Stimulated activated CD4-positive, alpha-beta T cell treated with anti-CD3 and anti-CD28 coated beads, Interleukin-1b, Interleukin-23, amount 100 ng/mL, for 1 hour (primary cell): ENCODE measurements around the gene PSMC3IP.
A peak's percentile ranks its signal among the peaks of the same experiment; 100 is the strongest.

Experiments
- DNase-seq, 2 donors: peaks; one replicate each; pipeline ENCODE4 v3.0.0-alpha.2; 2020; ENCODE audit warnings: low read depth in 2 of 2

Gene PSMC3IP

GRCh38 chr17:42585353-42585752, 7.8 kb upstream of the PSMC3IP start:
- no peak for DNase-seq

GRCh38 chr17:42584880-42585279, 7.4 kb upstream of the PSMC3IP start:
- DNase-seq, result no peak

- no peak for DNase-seq
These were observed 4.3 kb upstream of the PSMC3IP start for GRCh38 chr17:42581744-42582270.

GRCh38 chr17:42579794-42580551, 2.4 kb upstream of the PSMC3IP start:
- DNase-seq, result no peak

GRCh38 chr17:42578282-42578869, 847 bp upstream of the PSMC3IP start:
- peak in 1 of 2 donors; percentile 56 for DNase-seq

- DNase-seq, result no peak
These were observed 393 bp downstream of the PSMC3IP start for GRCh38 chr17:42577140-42577531.

- DNase-seq, result no peak
These were observed 3.1 kb downstream of the PSMC3IP start for GRCh38 chr17:42574463-42574862.

- DNase-seq, result no peak
These were observed 4.4 kb downstream of the PSMC3IP start for GRCh38 chr17:42573095-42573494.

- DNase-seq, result no peak
These were observed 5.9 kb downstream of the PSMC3IP start for GRCh38 chr17:42571435-42572225.

GRCh38 chr17:42568341-42569111, 9.0 kb downstream of the PSMC3IP start:
- DNase-seq, result no peak

GRCh38 chr17:42566883-42567573, 10.5 kb downstream of the PSMC3IP start, which contains the start of gene MLX:
Gene MLX (plus strand): TSS chr17:42567100. CDS start chr17:42567125, 25 bp downstream.
- DNase-seq, result peak; percentile 81 to 83

- DNase-seq, result no peak
These were observed 11.2 kb downstream of the PSMC3IP start for GRCh38 chr17:42566215-42566882.

GRCh38 chr17:42565523-42566214, 11.9 kb downstream of the PSMC3IP start:
- no peak for DNase-seq

GRCh38 chr17:42564815-42565522, 12.6 kb downstream of the PSMC3IP start:
- no peak for DNase-seq

GRCh38 chr17:42563950-42564349, 13.6 kb downstream of the PSMC3IP start:
- DNase-seq, result no peak

- DNase-seq, result no peak
These were observed 14.0 kb downstream of the PSMC3IP start for GRCh38 chr17:42563543-42563942.

- no peak for DNase-seq
These were observed 14.4 kb downstream of the PSMC3IP start for GRCh38 chr17:42563143-42563509.

- no peak for DNase-seq
These were observed 15.0 kb downstream of the PSMC3IP start for GRCh38 chr17:42562388-42563142.
